NCI-H524 (cell line): ENCODE results near the gene KCNRG.
"Not testable (repeated sequence)": the region's sequence is repeated elsewhere in the genome, so short reads cannot be mapped to it uniquely, and the experiment has no call there.

Experiments
- DNase-seq, 2 experiments: peaks; one replicate each; lab custom pipeline; 2025; lab: John Stamatoyannopoulos, UW

The KCNRG gene

GRCh38 chr13:50015258-50015657, at the start of gene KCNRG:
Gene KCNRG, plus strand, starts transcription at chr13:50015444. Its CDS starts 50 bp downstream, at chr13:50015494.
- no peak for DNase-seq

- DNase-seq: no peak
Measured at GRCh38 chr13:49967456-49967855, 47.8 kb upstream of the KCNRG start.

- DNase-seq: no peak
Measured at GRCh38 chr13:49972709-49973108, 42.5 kb upstream of the KCNRG start.

GRCh38 chr13:49975826-49976225, 39.4 kb upstream of the KCNRG start:
- DNase-seq: no peak

- peak; percentile 21 to 65 for DNase-seq
Measured at GRCh38 chr13:49976314-49977258, 38.7 kb upstream of the KCNRG start.

GRCh38 chr13:49977992-49978391, 37.3 kb upstream of the KCNRG start:
- no peak for DNase-seq

GRCh38 chr13:49980266-49980665, 35.0 kb upstream of the KCNRG start:
- DNase-seq: no peak

GRCh38 chr13:49985129-49985528, 30.1 kb upstream of the KCNRG start:
- DNase-seq: no peak

GRCh38 chr13:49986471-49986870, 28.8 kb upstream of the KCNRG start:
- DNase-seq: no peak

GRCh38 chr13:49990612-49991011, 24.6 kb upstream of the KCNRG start:
- DNase-seq: not testable (repeated sequence)

GRCh38 chr13:49993111-49993510, 22.1 kb upstream of the KCNRG start:
- no peak for DNase-seq

- no peak for DNase-seq
Measured at GRCh38 chr13:49993666-49994065, 21.6 kb upstream of the KCNRG start.

GRCh38 chr13:49995625-49996101, 19.6 kb upstream of the KCNRG start:
- DNase-seq: no peak

GRCh38 chr13:49996161-49996915, 18.9 kb upstream of the KCNRG start:
- DNase-seq: peak; percentile 38 to 77

GRCh38 chr13:49996951-49997895, 18.0 kb upstream of the KCNRG start, which contains the start of gene TRIM13:
Gene TRIM13, plus strand, starts transcription at chr13:49997042. Its CDS starts 14,899 bp downstream, at chr13:50011941.
- peak; percentile 71 to 87 for DNase-seq

- peak in 1 of 2 experiments; percentile 5 for DNase-seq
Measured at GRCh38 chr13:49997955-49998354, 17.3 kb upstream of the KCNRG start.

- no peak for DNase-seq
Measured at GRCh38 chr13:49998714-49999624, 16.3 kb upstream of the KCNRG start.

GRCh38 chr13:50001287-50001686, 14.0 kb upstream of the KCNRG start:
- DNase-seq: no peak

- no peak for DNase-seq
Measured at GRCh38 chr13:50006426-50007135, 8.7 kb upstream of the KCNRG start.

GRCh38 chr13:50011461-50011860, 3.8 kb upstream of the KCNRG start:
- no peak for DNase-seq
